ENCODE results near the gene RBBP7.

RBBP7 gene

GRCh38 chrX:16870095-16870861 lies at the start of gene RBBP7:
RBBP7 (minus strand) TSS chrX:16870362; CDS start chrX:16870053, 309 bp downstream.
- peak; percentile 54 for FAIRE-seq

GRCh38 chrX:16918979-16919378 lies 48.8 kb upstream of the RBBP7 start:
- no peak for FAIRE-seq

- no peak for FAIRE-seq
Observed at GRCh38 chrX:16917120-16917519, 47.0 kb upstream of the RBBP7 start.

GRCh38 chrX:16916561-16916960 lies 46.4 kb upstream of the RBBP7 start:
- FAIRE-seq: no peak

- FAIRE-seq: no peak
Observed at GRCh38 chrX:16914058-16914457, 43.9 kb upstream of the RBBP7 start.

- FAIRE-seq: no peak
Observed at GRCh38 chrX:16910376-16910775, 40.2 kb upstream of the RBBP7 start.

- no peak for FAIRE-seq
Observed at GRCh38 chrX:16903274-16904022, 33.3 kb upstream of the RBBP7 start.

- FAIRE-seq: no peak
Observed at GRCh38 chrX:16897445-16897844, 27.3 kb upstream of the RBBP7 start.

- FAIRE-seq: peak; percentile 66
Observed at GRCh38 chrX:16892504-16893362, 22.6 kb upstream of the RBBP7 start.

GRCh38 chrX:16885628-16886027 lies 15.5 kb upstream of the RBBP7 start:
- no peak for FAIRE-seq

- no peak for FAIRE-seq
Observed at GRCh38 chrX:16883487-16883804, 13.3 kb upstream of the RBBP7 start.

- peak; percentile 89 for FAIRE-seq
Observed at GRCh38 chrX:16882702-16883486, 12.7 kb upstream of the RBBP7 start.

GRCh38 chrX:16882169-16882568 lies 12.0 kb upstream of the RBBP7 start:
- no peak for FAIRE-seq

GRCh38 chrX:16876696-16877095 lies 6.5 kb upstream of the RBBP7 start:
- no peak for FAIRE-seq

- peak; percentile 6 for FAIRE-seq
Observed at GRCh38 chrX:16874458-16875095, 4.4 kb upstream of the RBBP7 start.

GRCh38 chrX:16873106-16873505 lies 2.9 kb upstream of the RBBP7 start:
- FAIRE-seq: no peak

GRCh38 chrX:16870862-16871815 lies 977 bp upstream of the RBBP7 start:
- no peak for FAIRE-seq

- FAIRE-seq: no peak
Observed at GRCh38 chrX:16869393-16870094, 618 bp downstream of the RBBP7 start.

GRCh38 chrX:16868920-16869319 lies 1.2 kb downstream of the RBBP7 start:
- FAIRE-seq: no peak

GRCh38 chrX:16867947-16868346 lies 2.2 kb downstream of the RBBP7 start:
- FAIRE-seq: no peak

All from A204.1 (cell line).